Astrocyte (in vitro differentiated cells and primary cell): ENCODE measurements around the gene UPB1. TPM values are rescaled to one million over a fixed set of nuclear protein-coding genes. Genes with fewer than 3 reads are reported as not detected.

Source experiments
- DNase-seq: peaks from one replicate; pipeline ENCODE4 v3.0.0-alpha.2; 2010; ENCODE audit warnings: low read depth
- FAIRE-seq: peaks from 2 replicates; lab custom pipeline; 2011; peaks lifted over from hg19 to GRCh38; lab: Jason Lieb, UNC
- H2AFZ ChIP-seq: 2 replicates; pipeline ENCODE4 v1.6.0; 2012; ENCODE audit warnings: low read depth, low read length, inconsistent platforms
- H3K27ac ChIP-seq: 2 replicates; pipeline ENCODE4 v1.5.1; 2011; ENCODE audit warnings: low read depth, low read length, inconsistent platforms
- H3K27me3 ChIP-seq: 2 replicates; pipeline ENCODE4 v1.6.0; 2011; ENCODE audit warnings: low read length, inconsistent platforms; ENCODE audit not compliant: insufficient read depth
- H3K36me3 ChIP-seq: 2 replicates; pipeline ENCODE4 v1.5.1; 2011; ENCODE audit warnings: low read length, inconsistent platforms; ENCODE audit not compliant: insufficient read depth
- H3K4me1 ChIP-seq: 2 replicates; pipeline ENCODE4 v1.5.1; 2011; ENCODE audit warnings: low read length, inconsistent platforms; ENCODE audit not compliant: insufficient read depth
- H3K4me2 ChIP-seq: 2 replicates; pipeline ENCODE4 v1.6.0; 2012; ENCODE audit warnings: low read length, inconsistent platforms
- H3K4me3 ChIP-seq: 2 replicates; pipeline ENCODE4 v1.5.1; 2011; ENCODE audit warnings: low read depth, mild to moderate bottlenecking, low read length, inconsistent platforms; ENCODE audit not compliant: insufficient read depth
- H3K79me2 ChIP-seq: 2 replicates; pipeline ENCODE4 v1.6.0; 2012; ENCODE audit warnings: mild to moderate bottlenecking, low read length, inconsistent platforms; ENCODE audit not compliant: insufficient read depth
- H3K9ac ChIP-seq: 2 replicates; pipeline ENCODE4 v1.6.0; 2012; ENCODE audit warnings: mild to moderate bottlenecking, low read length, inconsistent platforms
- H3K9me3 ChIP-seq: 2 replicates; pipeline ENCODE4 v1.5.1; 2012; ENCODE audit warnings: low read depth, mild to moderate bottlenecking, low read length, inconsistent platforms; ENCODE audit not compliant: insufficient read depth
- H4K20me1 ChIP-seq: 2 replicates; pipeline ENCODE4 v1.6.0; 2012; ENCODE audit warnings: low read length, inconsistent platforms; ENCODE audit not compliant: insufficient read depth
- H3K27ac Mint-ChIP-seq: one replicate; pipeline ENCODE4 v1.8.0; 2021; ENCODE audit warnings: mild to moderate bottlenecking, mixed read lengths; ENCODE audit not compliant: unreplicated experiment
- H3K27me3 Mint-ChIP-seq: one replicate; pipeline ENCODE4 v1.8.0; 2021; ENCODE audit warnings: low read depth, mixed read lengths; ENCODE audit not compliant: unreplicated experiment
- H3K36me3 Mint-ChIP-seq: one replicate; pipeline ENCODE4 v1.8.0; 2021; ENCODE audit warnings: low read depth, mixed read lengths; ENCODE audit not compliant: unreplicated experiment
- H3K4me1 Mint-ChIP-seq: one replicate; pipeline ENCODE4 v1.8.0; 2021; ENCODE audit warnings: low read depth, mixed read lengths; ENCODE audit not compliant: unreplicated experiment
- H3K4me3 Mint-ChIP-seq: one replicate; pipeline ENCODE4 v1.8.0; 2021; ENCODE audit warnings: mild to moderate bottlenecking, moderate library complexity, mixed read lengths; ENCODE audit not compliant: unreplicated experiment
- H3K9me3 Mint-ChIP-seq: one replicate; pipeline ENCODE4 v1.8.0; 2021; ENCODE audit warnings: mild to moderate bottlenecking, mixed read lengths; ENCODE audit not compliant: unreplicated experiment
- CTCF ChIP-seq: IDR thresholded peaks from 2 replicates; pipeline ENCODE4 v1.5.1; 2011; ENCODE audit warnings: low read depth, mild to moderate bottlenecking, inconsistent platforms, low read length, moderate library complexity; ENCODE audit not compliant: insufficient read depth
- EZH2 ChIP-seq: IDR thresholded peaks from 2 replicates; pipeline ENCODE4 v1.6.1; 2012; ENCODE audit warnings: mild to moderate bottlenecking, low read length, inconsistent platforms; ENCODE audit not compliant: insufficient read depth
- total RNA-seq: library from RNA; stranded (reverse); gene quantifications from 2 replicates; pipeline ENCODE4 v1.2.1, GENCODE V29; 2021

The UPB1 gene
- total RNA-seq, 1 donor from 2014 or later, result 0.30 TPM

GRCh38 chr22:24518228-24518627 is 23.1 kb downstream of the UPB1 start:
- Histone ChIP-seq H4K20me1 (no peaks in the 10 kb centered on the region), H3K4me1 (peaks cover 11% of the 10 kb centered on the region), H3K4me2 (no peak overlapping the region), H3K9me3 (no peaks in the 10 kb centered on the region), H3K4me3 (no peak overlapping the region), H3K9ac (no peak overlapping the region), H3K79me2 (no peaks in the 10 kb centered on the region), H3K27me3 (peaks cover 13% of the 10 kb centered on the region), H3K27ac (no peak overlapping the region), H3K36me3 (no peaks in the 10 kb centered on the region), H2AFZ (no peak overlapping the region)
- Mint-ChIP-seq H3K9me3 (no peaks in the 10 kb centered on the region), H3K36me3 (no peaks in the 10 kb centered on the region), H3K4me3 (no peak overlapping the region), H3K27ac (no peak overlapping the region), H3K27me3 (peaks cover 27% of the 10 kb centered on the region), H3K4me1 (peaks cover 10% of the 10 kb centered on the region)
- TF ChIP-seq EZH2 (no peak), CTCF (no peak)
- DNase-seq, result no peak
- no peak for FAIRE-seq

GRCh38 chr22:24518771-24519485 is 23.8 kb downstream of the UPB1 start:
- H3K4me3 Mint-ChIP-seq, result no peak overlapping the region
- no peak overlapping the region for H3K27ac Mint-ChIP-seq
- H3K9me3 Mint-ChIP-seq, result no peaks in the 10 kb centered on the region
- Histone ChIP-seq H2AFZ (no peak overlapping the region), H3K36me3 (no peaks in the 10 kb centered on the region), H4K20me1 (no peaks in the 10 kb centered on the region), H3K27ac (no peak overlapping the region), H3K9me3 (no peaks in the 10 kb centered on the region), H3K4me3 (no peak overlapping the region), H3K27me3 (peaks cover 11% of the 10 kb centered on the region), H3K79me2 (no peaks in the 10 kb centered on the region), H3K4me1 (peaks cover 11% of the 10 kb centered on the region), H3K9ac (no peak overlapping the region), H3K4me2 (no peak overlapping the region)
- TF ChIP-seq EZH2 (no peak), CTCF (no peak)
- H3K36me3 Mint-ChIP-seq, result no peaks in the 10 kb centered on the region
- FAIRE-seq (no peak), DNase-seq (no peak)
- peaks cover 31% of the 10 kb centered on the region for H3K27me3 Mint-ChIP-seq
- H3K4me1 Mint-ChIP-seq, result peaks cover 10% of the 10 kb centered on the region

GRCh38 chr22:24519496-24519895 is 24.4 kb downstream of the UPB1 start:
- Mint-ChIP-seq H3K9me3 (no peaks in the 10 kb centered on the region), H3K36me3 (no peaks in the 10 kb centered on the region), H3K4me1 (peaks cover 10% of the 10 kb centered on the region), H3K4me3 (no peak overlapping the region), H3K27ac (no peak overlapping the region), H3K27me3 (peaks cover 32% of the 10 kb centered on the region)
- Histone ChIP-seq H3K27ac (no peak overlapping the region), H3K27me3 (peaks cover 7% of the 10 kb centered on the region), H2AFZ (no peak overlapping the region), H3K4me2 (no peak overlapping the region), H3K9ac (no peak overlapping the region), H3K79me2 (no peaks in the 10 kb centered on the region), H4K20me1 (no peaks in the 10 kb centered on the region), H3K4me1 (peaks cover 14% of the 10 kb centered on the region), H3K4me3 (no peak overlapping the region), H3K36me3 (no peaks in the 10 kb centered on the region), H3K9me3 (no peaks in the 10 kb centered on the region)
- no peak for TF ChIP-seq EZH2
- no peak for TF ChIP-seq CTCF
- DNase-seq (no peak), FAIRE-seq (no peak)
